HG02973 (cell line): ENCODE measurements around the gene L3MBTL4.

Experiments
- ATAC-seq: cut with Tn5 transposase; IDR thresholded peaks from one replicate; pipeline ENCODE4 v1.9.1; 2021; ENCODE audit warnings: moderate library complexity; ENCODE audit not compliant: unreplicated experiment

L3MBTL4 gene

DNA sequence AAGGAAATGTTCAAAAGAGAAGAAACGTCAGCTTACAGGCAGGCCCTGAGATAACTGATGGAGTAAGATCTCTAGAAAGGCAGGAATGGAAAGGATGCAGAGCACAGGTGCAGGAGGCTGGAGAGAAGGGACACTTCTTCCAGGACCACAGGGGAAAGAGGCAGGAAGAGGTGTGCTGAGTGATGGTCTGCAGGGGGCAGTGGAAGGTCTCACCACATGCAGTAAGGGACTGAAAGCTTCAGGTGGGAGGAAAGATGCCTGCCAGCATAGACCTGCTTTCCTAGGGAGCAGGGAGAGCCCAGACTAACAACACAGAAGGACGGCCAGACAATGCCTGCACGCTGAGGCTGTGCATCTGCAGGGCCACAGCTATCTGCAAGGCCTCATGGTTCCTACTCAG, 156.8 kb downstream of the L3MBTL4 start:
- no peak for ATAC-seq

DNA sequence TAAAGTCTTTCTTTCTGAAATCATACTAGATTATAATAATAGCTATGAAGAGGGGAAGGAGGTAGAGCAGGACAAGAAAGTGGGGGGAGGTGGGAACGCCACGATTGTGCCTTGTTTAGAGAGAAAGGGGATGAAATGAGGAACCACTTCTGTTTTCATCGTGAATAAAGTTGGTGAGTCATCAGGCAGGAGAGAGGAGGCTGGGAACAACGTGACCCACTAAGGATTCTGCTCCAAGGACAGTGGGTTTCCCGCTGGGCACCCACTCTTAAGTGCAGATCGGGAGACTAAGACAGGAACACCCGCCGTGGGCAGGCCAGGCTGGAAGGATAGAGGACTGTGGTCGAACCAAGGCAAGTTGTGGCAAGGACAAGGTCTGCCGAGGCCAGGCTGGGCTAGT, 158.2 kb downstream of the L3MBTL4 start:
- ATAC-seq: no peak

GRCh38 chr18:6255886-6256285, 158.8 kb downstream of the L3MBTL4 start:
- no peak for ATAC-seq

GRCh38 chr18:6255116-6255705, 159.5 kb downstream of the L3MBTL4 start:
- no peak for ATAC-seq

DNA sequence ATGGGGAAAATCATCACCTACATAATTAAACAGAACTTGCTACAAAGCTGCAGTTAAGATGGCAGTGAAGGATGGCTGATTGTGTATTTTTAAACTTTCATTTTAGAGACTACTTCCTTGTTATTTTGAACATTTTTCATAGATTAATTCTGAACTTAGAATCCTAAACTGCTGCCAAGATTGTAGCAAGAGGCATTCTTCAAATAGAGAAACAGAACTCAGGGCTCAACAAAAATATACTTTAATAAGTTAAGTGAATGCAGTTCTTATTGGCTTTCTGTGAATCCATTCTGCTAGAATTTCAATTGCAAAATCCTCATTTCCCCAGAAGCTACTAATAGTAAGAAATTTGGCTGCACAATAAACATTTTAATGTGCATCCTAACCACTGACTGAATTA, 160.3 kb downstream of the L3MBTL4 start:
- ATAC-seq: no peak

- ATAC-seq: no peak
Measured at GRCh38 chr18:6251084-6251483, 163.6 kb downstream of the L3MBTL4 start.

DNA sequence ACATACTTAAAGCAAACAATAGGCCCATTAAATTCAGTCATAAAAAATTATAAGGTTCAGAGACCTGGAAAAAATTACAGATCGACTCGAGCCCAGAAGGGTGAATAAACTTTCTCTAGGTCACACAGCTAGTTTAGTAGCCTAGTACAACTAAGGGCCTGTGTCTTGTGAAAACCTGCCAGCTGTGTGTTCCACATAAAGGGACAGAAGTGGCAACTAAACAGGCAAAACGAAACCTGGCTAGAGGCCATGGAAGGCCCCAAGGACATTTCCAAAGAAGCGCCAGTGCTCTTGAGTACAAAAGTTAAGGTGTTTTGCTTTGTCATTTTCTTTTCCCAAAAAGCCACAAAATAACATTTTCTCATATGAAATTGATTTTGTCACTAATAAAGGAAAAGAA, 164.9 kb downstream of the L3MBTL4 start:
- ATAC-seq: no peak

DNA sequence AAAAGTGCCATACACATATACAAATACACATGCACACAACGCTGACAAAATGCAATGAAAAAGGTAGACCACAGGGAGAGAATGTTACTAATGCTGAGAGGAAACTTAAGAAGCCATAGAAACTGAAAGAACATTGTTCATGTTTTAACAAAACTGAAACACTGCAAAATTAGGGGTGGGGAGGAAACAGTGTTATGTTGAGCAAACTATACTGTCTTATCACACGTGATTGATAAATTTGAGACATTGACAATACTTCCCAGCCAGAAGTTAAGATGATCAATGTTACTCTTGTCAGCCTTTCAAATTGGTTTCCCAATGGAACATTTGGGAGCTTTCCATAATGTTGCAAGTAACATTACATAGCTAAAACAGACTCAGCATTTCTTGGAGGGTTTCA, 165.5 kb downstream of the L3MBTL4 start:
- ATAC-seq: peak; percentile 89

- ATAC-seq: no peak
Measured at GRCh38 chr18:6248017-6248416, 166.7 kb downstream of the L3MBTL4 start.

- ATAC-seq: no peak
Measured at GRCh38 chr18:6242004-6242403, 172.7 kb downstream of the L3MBTL4 start.

- no peak for ATAC-seq
Measured at GRCh38 chr18:6239716-6240115, 175.0 kb downstream of the L3MBTL4 start.

GRCh38 chr18:6236258-6236657, 178.5 kb downstream of the L3MBTL4 start:
- no peak for ATAC-seq

DNA sequence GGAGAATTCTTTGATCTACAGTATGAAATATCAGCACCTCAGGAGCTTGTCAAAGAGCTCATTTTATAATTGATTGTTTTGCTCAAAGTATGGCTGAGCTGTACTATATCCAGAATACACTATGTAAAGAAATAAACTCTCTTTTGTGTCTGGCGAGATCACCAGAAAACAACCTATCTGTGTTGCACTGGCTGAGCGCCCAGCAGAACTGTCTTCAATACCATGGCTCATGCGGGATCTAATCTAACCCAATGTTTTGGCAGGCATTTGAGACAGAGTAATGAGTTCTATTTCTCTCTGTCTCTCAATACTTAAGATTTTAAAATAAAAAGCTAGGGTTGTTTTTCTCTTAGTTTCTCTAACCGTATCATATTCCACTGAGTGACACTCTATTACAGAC, 192.4 kb downstream of the L3MBTL4 start:
- no peak for ATAC-seq

DNA sequence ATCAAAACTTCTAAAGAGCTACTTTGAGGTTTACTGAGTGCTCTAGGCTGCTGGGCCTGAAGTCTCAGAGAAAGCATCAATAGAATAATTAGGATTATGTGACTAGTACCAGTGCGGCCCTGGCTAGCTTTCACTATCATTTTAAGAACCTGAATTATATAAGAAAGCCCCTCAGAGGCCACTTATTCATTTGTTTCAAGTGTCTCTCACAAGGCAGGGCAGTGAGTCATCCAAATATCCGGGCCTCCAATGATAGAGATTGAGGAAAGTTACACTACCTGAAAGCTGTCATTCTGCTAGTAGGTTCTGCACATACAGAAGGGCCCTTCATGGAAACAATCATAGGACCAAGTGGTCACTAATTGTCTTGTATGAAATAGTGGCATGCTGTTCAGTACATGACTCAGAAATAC, 193.1 kb downstream of the L3MBTL4 start:
- no peak for ATAC-seq

- no peak for ATAC-seq
Measured at GRCh38 chr18:6220129-6220528, 194.6 kb downstream of the L3MBTL4 start.

DNA sequence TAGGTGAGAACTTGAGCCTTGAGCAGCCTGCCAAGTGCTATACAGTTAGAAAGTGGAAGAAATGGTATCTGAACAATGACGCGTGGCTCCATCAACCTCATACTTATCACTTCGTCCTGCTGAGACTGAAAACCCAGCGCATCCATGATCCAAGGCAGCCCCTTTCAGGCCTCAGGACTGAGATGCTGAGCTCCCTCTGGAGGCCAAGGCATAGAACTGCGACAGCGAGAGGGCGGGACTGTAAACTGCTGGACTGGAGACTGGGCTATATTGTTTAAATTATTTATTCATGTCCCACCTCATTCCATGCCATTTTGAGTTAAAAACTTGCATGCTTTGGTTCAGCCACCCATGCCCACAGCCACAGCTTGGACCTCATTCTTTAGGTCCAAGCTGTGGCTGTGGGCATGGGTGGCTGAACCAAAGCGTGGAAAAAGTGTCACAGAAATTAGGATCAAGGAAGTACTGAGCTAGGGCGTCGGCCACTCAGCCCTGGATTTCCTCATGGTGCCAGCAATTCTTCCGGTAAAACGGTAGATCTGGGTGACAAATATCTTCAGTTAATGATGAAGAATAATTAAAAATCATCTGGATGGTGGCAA, 195.5 kb downstream of the L3MBTL4 start:
- ATAC-seq: peak; percentile 64

GRCh38 chr18:6215888-6216287, 198.8 kb downstream of the L3MBTL4 start:
- ATAC-seq: no peak

DNA sequence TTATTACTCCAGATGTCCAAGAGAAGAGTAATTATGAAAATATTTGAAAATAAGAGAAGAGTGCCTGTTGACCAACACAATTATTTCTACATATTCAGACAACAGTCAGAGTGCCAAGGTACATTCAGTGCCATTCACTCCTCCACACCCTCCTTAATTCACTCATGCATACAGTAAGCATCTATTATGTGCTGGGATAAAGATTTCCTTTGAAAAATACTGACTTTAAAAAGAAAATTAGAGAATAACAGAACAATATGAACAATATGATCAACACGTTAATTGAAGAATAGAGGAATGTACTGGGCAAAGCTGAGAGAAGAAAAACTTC, 203.6 kb downstream of the L3MBTL4 start:
- ATAC-seq: no peak

GRCh38 chr18:6210349-6211173, 204.2 kb downstream of the L3MBTL4 start:
- no peak for ATAC-seq

- ATAC-seq: no peak
Measured at GRCh38 chr18:6207941-6208340, 206.8 kb downstream of the L3MBTL4 start.

DNA sequence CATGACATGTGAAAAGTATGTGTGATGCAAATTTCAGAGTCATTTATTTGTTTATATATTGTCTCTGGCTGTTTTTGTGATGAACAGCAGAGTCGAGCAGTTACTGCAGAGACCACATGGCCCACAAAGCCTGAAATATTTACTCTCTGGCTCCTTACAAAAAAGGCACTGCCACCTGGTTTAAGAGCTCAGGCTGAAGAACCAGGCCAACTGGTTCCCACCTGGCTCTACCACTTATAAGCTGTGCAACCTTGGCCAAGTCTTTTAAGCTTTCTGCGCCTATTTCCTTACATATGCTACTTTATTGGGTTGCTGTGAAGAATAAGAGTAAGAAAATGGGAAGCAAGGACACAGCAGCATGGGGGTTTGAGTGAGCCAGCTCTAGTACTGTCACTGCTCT, 207.6 kb downstream of the L3MBTL4 start:
- ATAC-seq: no peak

- no peak for ATAC-seq
Measured at GRCh38 chr18:6205706-6206105, 209.0 kb downstream of the L3MBTL4 start.
